Nephron progenitor cell (in vitro differentiated cells): ENCODE data around the gene CAGE1.
"Not testable (repeated sequence)": the region's sequence is repeated elsewhere in the genome, so short reads cannot be mapped to it uniquely, and the experiment has no call there.

ENCODE experiments used
- DNase-seq: peaks from one replicate; pipeline ENCODE4 v3.0.0; 2021
- H3K27ac Mint-ChIP-seq: 2 replicates; pipeline ENCODE4 v1.8.0; 2021; ENCODE audit warnings: mild to moderate bottlenecking, moderate library complexity, mixed read lengths
- H3K27me3 Mint-ChIP-seq: 2 replicates; pipeline ENCODE4 v1.8.0; 2021; ENCODE audit warnings: mild to moderate bottlenecking, low read depth, mixed read lengths; ENCODE audit not compliant: poor library complexity
- H3K36me3 Mint-ChIP-seq: 2 replicates; pipeline ENCODE4 v1.8.0; 2021; ENCODE audit warnings: low read depth, mixed read lengths
- H3K4me1 Mint-ChIP-seq: 2 replicates; pipeline ENCODE4 v1.8.0; 2021; ENCODE audit warnings: mixed read lengths
- H3K4me3 Mint-ChIP-seq: 2 replicates; pipeline ENCODE4 v1.8.0; 2021; ENCODE audit warnings: mild to moderate bottlenecking, moderate library complexity, mixed read lengths
- H3K9me3 Mint-ChIP-seq: 2 replicates; pipeline ENCODE4 v1.8.0; 2021; ENCODE audit warnings: mild to moderate bottlenecking, moderate library complexity, mixed read lengths
- TF ChIP-seq, protein P1 (sequence below): fragments of 200-600 bp; sonication (generic); IDR thresholded peaks from 2 replicates; pipeline ENCODE4 v1.5.0; 2021; ENCODE audit warnings: antibody characterized with exemption

Gene CAGE1

GRCh38 chr6:7341271-7341670, 48.3 kb downstream of the CAGE1 start:
- H3K36me3 Mint-ChIP-seq = peaks cover 6% of the 10 kb centered on the region
- H3K9me3 Mint-ChIP-seq = peaks cover 18% of the 10 kb centered on the region
- H3K4me1 Mint-ChIP-seq = no peaks in the 10 kb centered on the region
- no peak for DNase-seq
- H3K27ac Mint-ChIP-seq = no peak overlapping the region
- H3K27me3 Mint-ChIP-seq = no peaks in the 10 kb centered on the region
- no peak overlapping the region for H3K4me3 Mint-ChIP-seq
- TF ChIP-seq, protein P1, sequence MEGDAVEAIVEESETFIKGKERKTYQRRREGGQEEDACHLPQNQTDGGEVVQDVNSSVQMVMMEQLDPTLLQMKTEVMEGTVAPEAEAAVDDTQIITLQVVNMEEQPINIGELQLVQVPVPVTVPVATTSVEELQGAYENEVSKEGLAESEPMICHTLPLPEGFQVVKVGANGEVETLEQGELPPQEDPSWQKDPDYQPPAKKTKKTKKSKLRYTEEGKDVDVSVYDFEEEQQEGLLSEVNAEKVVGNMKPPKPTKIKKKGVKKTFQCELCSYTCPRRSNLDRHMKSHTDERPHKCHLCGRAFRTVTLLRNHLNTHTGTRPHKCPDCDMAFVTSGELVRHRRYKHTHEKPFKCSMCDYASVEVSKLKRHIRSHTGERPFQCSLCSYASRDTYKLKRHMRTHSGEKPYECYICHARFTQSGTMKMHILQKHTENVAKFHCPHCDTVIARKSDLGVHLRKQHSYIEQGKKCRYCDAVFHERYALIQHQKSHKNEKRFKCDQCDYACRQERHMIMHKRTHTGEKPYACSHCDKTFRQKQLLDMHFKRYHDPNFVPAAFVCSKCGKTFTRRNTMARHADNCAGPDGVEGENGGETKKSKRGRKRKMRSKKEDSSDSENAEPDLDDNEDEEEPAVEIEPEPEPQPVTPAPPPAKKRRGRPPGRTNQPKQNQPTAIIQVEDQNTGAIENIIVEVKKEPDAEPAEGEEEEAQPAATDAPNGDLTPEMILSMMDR = no peak

- H3K9me3 Mint-ChIP-seq, H3K27me3 Mint-ChIP-seq, DNase-seq, H3K4me3 Mint-ChIP-seq, H3K27ac Mint-ChIP-seq, H3K4me1 Mint-ChIP-seq, H3K36me3 Mint-ChIP-seq: not testable (repeated sequence)
- TF ChIP-seq, protein P1 = peak; percentile 33
These were observed 50.4 kb downstream of the CAGE1 start for GRCh38 chr6:7339007-7339732.

GRCh38 chr6:7338031-7338430, 51.5 kb downstream of the CAGE1 start:
- peaks cover 4% of the 10 kb centered on the region for H3K27me3 Mint-ChIP-seq
- TF ChIP-seq, protein P1 = no peak
- no peaks in the 10 kb centered on the region for H3K4me1 Mint-ChIP-seq
- H3K36me3 Mint-ChIP-seq = no peaks in the 10 kb centered on the region
- no peak overlapping the region for H3K27ac Mint-ChIP-seq
- H3K4me3 Mint-ChIP-seq = no peak overlapping the region
- no peak for DNase-seq
- no peaks in the 10 kb centered on the region for H3K9me3 Mint-ChIP-seq

GRCh38 chr6:7335519-7335918, 54.0 kb downstream of the CAGE1 start:
- DNase-seq = no peak
- H3K4me3 Mint-ChIP-seq = no peak overlapping the region
- H3K27me3 Mint-ChIP-seq = peaks cover 6% of the 10 kb centered on the region
- H3K27ac Mint-ChIP-seq = no peak overlapping the region
- H3K36me3 Mint-ChIP-seq = no peaks in the 10 kb centered on the region
- H3K4me1 Mint-ChIP-seq = no peaks in the 10 kb centered on the region
- H3K9me3 Mint-ChIP-seq = no peaks in the 10 kb centered on the region
- TF ChIP-seq, protein P1 = no peak

DNA sequence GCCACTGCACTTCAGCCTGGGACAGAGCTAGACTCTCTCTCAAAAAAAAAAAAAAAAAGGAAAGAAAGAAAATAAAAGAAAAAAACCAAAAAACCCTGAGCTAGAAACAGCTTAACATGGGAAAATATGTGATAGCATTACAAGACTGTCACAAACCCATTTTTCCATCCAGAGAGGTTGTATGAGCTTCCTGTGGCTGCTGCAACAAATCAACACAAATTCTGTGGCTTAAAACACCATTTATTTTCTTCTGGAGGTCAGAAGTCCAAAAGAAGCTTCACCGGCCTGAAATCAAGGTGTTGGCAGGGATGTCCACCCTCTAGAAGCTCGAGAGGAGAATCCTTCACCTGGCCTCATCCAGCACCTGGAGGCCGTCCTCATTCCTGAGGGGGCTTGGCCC, 54.9 kb downstream of the CAGE1 start:
- H3K4me3 Mint-ChIP-seq = no peak overlapping the region
- H3K36me3 Mint-ChIP-seq = no peaks in the 10 kb centered on the region
- H3K4me1 Mint-ChIP-seq = no peaks in the 10 kb centered on the region
- no peak for DNase-seq
- no peak overlapping the region for H3K27ac Mint-ChIP-seq
- TF ChIP-seq, protein P1 = no peak
- H3K27me3 Mint-ChIP-seq = peaks cover 6% of the 10 kb centered on the region
- H3K9me3 Mint-ChIP-seq = no peaks in the 10 kb centered on the region

- Mint-ChIP-seq H3K27me3 (peaks cover 6% of the 10 kb centered on the region), H3K4me1 (no peaks in the 10 kb centered on the region), H3K36me3 (no peaks in the 10 kb centered on the region), H3K4me3 (no peak overlapping the region), H3K27ac (no peak overlapping the region), H3K9me3 (no peaks in the 10 kb centered on the region)
- TF ChIP-seq, protein P1 = no peak
- DNase-seq = no peak
These were observed 57.3 kb downstream of the CAGE1 start for GRCh38 chr6:7332090-7332745.
